HEK293 (cell line): ENCODE measurements around the gene CD2BP2.

Experiments
- CTCF ChIA-PET: fragments of 350-600 bp; formaldehyde crosslinking; extraction: SDS; loops from one replicate; lab custom pipeline; 2021; ENCODE audit warnings: antibody characterized with exemption; lab: Yijun Ruan, JAX
- POLR2A ChIA-PET: fragments of 300-600 bp; formaldehyde crosslinking; extraction: SDS; loops from one replicate; lab custom pipeline; 2020; ENCODE audit warnings: antibody characterized with exemption, inconsistent platforms; lab: Yijun Ruan, JAX
- H3K27ac ChIP-seq: fragments of 200-500 bp; sonication (Bioruptor generic); 2 replicates; pipeline ENCODE4 v1.5.1; 2014; ENCODE audit warnings: low read depth, low read length, control low read depth, inconsistent platforms; ENCODE audit errors: extremely low read depth
- H3K36me3 ChIP-seq, 2 experiments: fragments of 200-500 bp in 1 of 2; sonication (Bioruptor generic) in 1 of 2; 1 replicate in 1 of 2; 2 replicates in 1 of 2; pipeline ENCODE4 v1.5.1; 2014 to 2017; ENCODE audit warnings: inconsistent platforms in 2 of 2, low read length in 2 of 2; ENCODE audit not compliant: control insufficient read depth in 2 of 2, insufficient read depth in 1 of 2
- H3K4me1 ChIP-seq: fragments of 200-500 bp; sonication (Bioruptor generic); 2 replicates; pipeline ENCODE4 v1.5.1; 2014; ENCODE audit warnings: mild to moderate bottlenecking, low read length, inconsistent platforms; ENCODE audit not compliant: control insufficient read depth, insufficient read depth
- H3K4me3 ChIP-seq: 2 replicates; pipeline ENCODE4 v1.5.1; 2011; ENCODE audit warnings: low read depth, mild to moderate bottlenecking, control low read depth, low read length, moderate library complexity
- H3K9me3 ChIP-seq: fragments of 200-500 bp; sonication (Bioruptor generic); 2 replicates; pipeline ENCODE4 v1.5.1; 2014; ENCODE audit warnings: low read depth, low read length, inconsistent platforms; ENCODE audit not compliant: control insufficient read depth, insufficient read depth
- BCL11A ChIP-seq: fragments of 450-650 bp; formaldehyde crosslinking; IDR thresholded peaks from 2 replicates; pipeline ENCODE4 v1.5.1; 2016; ENCODE audit warnings: low read depth, missing biosample characterization, missing genetic modification characterization
- GLIS2 ChIP-seq: fragments of 450-650 bp; formaldehyde crosslinking; IDR thresholded peaks from 2 replicates; pipeline ENCODE4 v1.5.1; 2016; ENCODE audit warnings: missing biosample characterization, missing genetic modification characterization
- HOXC10 ChIP-seq: sonication (generic); formaldehyde crosslinking; IDR thresholded peaks from 2 replicates; pipeline ENCODE4 v1.8.1; 2023; ENCODE audit warnings: mild to moderate bottlenecking, missing genetic modification reagents
- REPIN1 ChIP-seq: fragments of 450-650 bp; formaldehyde crosslinking; IDR thresholded peaks from 2 replicates; pipeline ENCODE4 v1.5.1; 2017; ENCODE audit warnings: missing biosample characterization, missing genetic modification characterization, low read depth
- ZBTB20 ChIP-seq: fragments of 450-650 bp; formaldehyde crosslinking; IDR thresholded peaks from 2 replicates; pipeline ENCODE4 v1.5.1; 2016; ENCODE audit warnings: missing biosample characterization, missing genetic modification characterization
- ZBTB7A ChIP-seq: fragments of 450-650 bp; formaldehyde crosslinking; IDR thresholded peaks from 2 replicates; pipeline ENCODE4 v1.5.1; 2016; ENCODE audit warnings: low read depth, missing biosample characterization, missing genetic modification characterization
- ZBTB8A ChIP-seq: fragments of 450-650 bp; formaldehyde crosslinking; IDR thresholded peaks from 2 replicates; pipeline ENCODE4 v1.5.1; 2016; ENCODE audit warnings: missing biosample characterization, missing genetic modification characterization
- ZIC2 ChIP-seq: fragments of 450-650 bp; formaldehyde crosslinking; IDR thresholded peaks from 2 replicates; pipeline ENCODE4 v1.5.1; 2016; ENCODE audit warnings: missing biosample characterization, missing genetic modification characterization
- ZNF138 ChIP-seq: fragments of 450-650 bp; formaldehyde crosslinking; IDR thresholded peaks from 2 replicates; pipeline ENCODE4 v1.5.1; 2016; ENCODE audit warnings: missing biosample characterization, missing genetic modification characterization, borderline replicate concordance
- ZNF155 ChIP-seq: fragments of 450-650 bp; formaldehyde crosslinking; IDR thresholded peaks from 2 replicates; pipeline ENCODE4 v1.5.1; 2016; ENCODE audit warnings: missing biosample characterization, missing genetic modification characterization
- ZNF19 ChIP-seq: fragments of 450-650 bp; formaldehyde crosslinking; IDR thresholded peaks from 2 replicates; pipeline ENCODE4; 2016; ENCODE audit warnings: missing biosample characterization, missing genetic modification characterization, low read depth
- ZNF335 ChIP-seq: fragments of 450-650 bp; formaldehyde crosslinking; conservative IDR thresholded peaks from 2 replicates; pipeline ENCODE4 v1.5.1; 2016; ENCODE audit warnings: missing biosample characterization, missing genetic modification characterization
- ZNF529 ChIP-seq: fragments of 450-650 bp; formaldehyde crosslinking; IDR thresholded peaks from 2 replicates; pipeline ENCODE4 v1.5.1; 2017; ENCODE audit warnings: missing genetic modification characterization, missing biosample characterization; ENCODE audit not compliant: insufficient replicate concordance
- ZNF600 ChIP-seq: fragments of 450-650 bp; formaldehyde crosslinking; IDR thresholded peaks from 2 replicates; pipeline ENCODE4 v1.5.1; 2016; ENCODE audit warnings: missing biosample characterization, missing genetic modification characterization
- ZNF660 ChIP-seq: fragments of 450-650 bp; IDR thresholded peaks from 2 replicates; pipeline ENCODE4 v1.5.1; 2018; ENCODE audit warnings: missing biosample characterization, mild to moderate bottlenecking, missing genetic modification characterization
- ZNF677 ChIP-seq: fragments of 450-650 bp; IDR thresholded peaks from 2 replicates; pipeline ENCODE4 v1.5.0; 2018; ENCODE audit warnings: missing biosample characterization, mild to moderate bottlenecking, missing genetic modification characterization, moderate library complexity
- ZNF76 ChIP-seq: fragments of 450-650 bp; formaldehyde crosslinking; IDR thresholded peaks from 2 replicates; pipeline ENCODE4; 2016; ENCODE audit warnings: low read depth, missing biosample characterization, missing genetic modification characterization, borderline replicate concordance
- ZXDB ChIP-seq: fragments of 450-650 bp; formaldehyde crosslinking; IDR thresholded peaks from 2 replicates; pipeline ENCODE4 v1.5.1; 2016; ENCODE audit warnings: missing biosample characterization, missing genetic modification characterization
- TF ChIP-seq, protein P1 (sequence below): fragments of 450-650 bp; formaldehyde crosslinking; optimal IDR thresholded peaks from 2 replicates; pipeline ENCODE3; 2016; ENCODE audit warnings: missing biosample characterization, mild to moderate bottlenecking, missing genetic modification characterization
- TF ChIP-seq, protein P2 (sequence below): fragments of 450-650 bp; formaldehyde crosslinking; IDR thresholded peaks from 2 replicates; pipeline ENCODE4 v1.5.1; 2016; ENCODE audit warnings: missing biosample characterization, missing genetic modification characterization
- TF ChIP-seq, protein P3 (sequence below): fragments of 450-650 bp; formaldehyde crosslinking; IDR thresholded peaks from 2 replicates; pipeline ENCODE4 v1.5.1; 2017; ENCODE audit warnings: missing biosample characterization, missing genetic modification characterization

Gene CD2BP2

DNA sequence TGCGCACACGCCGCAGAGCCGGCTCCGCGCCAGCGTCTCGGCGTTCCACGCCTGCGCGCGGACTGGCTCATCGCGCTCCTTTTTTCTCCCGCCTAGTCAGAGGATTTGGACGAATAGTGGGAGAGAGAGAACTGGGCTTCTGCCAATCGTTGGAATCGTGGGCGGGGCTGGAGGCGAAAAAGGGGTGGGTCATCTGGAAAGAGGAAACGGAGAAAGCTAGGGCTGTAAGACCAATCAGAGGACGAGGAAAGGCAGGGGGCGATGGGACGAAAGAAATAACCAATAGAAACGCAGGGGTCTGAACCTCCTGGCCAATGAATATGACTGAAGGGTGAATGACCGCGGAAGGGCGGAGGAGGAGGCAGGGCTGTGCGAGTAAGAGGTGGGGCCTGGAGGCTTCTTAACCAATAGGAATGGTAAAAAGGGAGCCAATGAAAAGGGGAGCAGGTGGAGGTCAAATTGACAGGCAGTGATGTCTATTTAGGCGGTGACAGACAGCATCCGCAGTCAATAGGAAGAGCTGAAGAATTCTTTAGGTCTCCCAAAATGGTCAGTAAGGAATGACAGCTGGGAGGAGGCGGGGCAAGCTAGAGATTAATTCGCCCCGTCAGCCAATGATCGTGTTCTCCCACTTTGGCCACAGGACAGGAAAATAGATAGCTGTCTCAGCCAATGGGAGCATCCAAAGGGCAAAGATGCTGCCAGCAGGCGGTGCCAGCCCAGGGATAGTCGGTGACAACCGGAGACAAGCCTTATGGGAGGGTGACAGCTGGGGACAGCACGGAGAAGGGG lies 15.5 kb upstream of the CD2BP2 start, which contains the start of gene TBC1D10B (continued):
- TF ChIP-seq REPIN1 (tag by site-specific recombination) (no peak), HOXC10 (peak; percentile 100)

DNA sequence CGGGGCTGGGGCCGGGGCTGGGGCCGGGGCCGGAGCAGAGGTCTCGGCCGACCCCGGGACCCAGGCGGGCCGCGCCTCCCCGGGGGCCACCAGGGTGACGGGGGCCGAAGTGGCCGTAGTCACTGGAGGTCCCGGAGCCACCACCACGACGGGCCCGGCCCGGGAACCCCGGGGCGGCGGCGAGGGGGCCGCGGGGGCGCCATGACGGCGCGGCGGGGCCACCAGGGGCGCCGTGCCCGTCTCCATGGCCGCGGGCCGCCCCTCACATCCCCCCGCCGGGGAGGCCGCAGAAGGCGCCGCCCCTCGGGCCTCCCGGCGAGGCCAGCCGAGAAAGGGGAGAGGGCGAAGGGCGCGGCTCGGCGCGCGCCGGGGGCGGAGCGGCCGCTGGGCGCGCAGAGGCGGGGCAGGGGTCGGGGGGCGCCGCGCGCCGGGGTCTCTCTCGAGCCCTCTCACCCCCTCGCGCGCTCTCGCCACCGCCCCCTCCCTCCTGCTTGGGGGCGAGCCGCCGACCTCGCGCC lies 14.9 kb upstream of the CD2BP2 start:
- Histone ChIP-seq H3K27ac (peak overlapping the region; percentile 78), H3K36me3 (peaks cover 6 to 24% of the 10 kb centered on the region in 2 experiments; a peak in 2 of 3 replicates)
- POLR2A ChIA-PET = interaction anchor here (0.7 to 4.2 kb wide), 20 partner anchors 8 to 289 kb away, joined by 3 to 60 read pairs (median 9); partner anchors contain the start of genes CD2BP2, DCTPP1, PRR14 and SEPTIN1

DNA sequence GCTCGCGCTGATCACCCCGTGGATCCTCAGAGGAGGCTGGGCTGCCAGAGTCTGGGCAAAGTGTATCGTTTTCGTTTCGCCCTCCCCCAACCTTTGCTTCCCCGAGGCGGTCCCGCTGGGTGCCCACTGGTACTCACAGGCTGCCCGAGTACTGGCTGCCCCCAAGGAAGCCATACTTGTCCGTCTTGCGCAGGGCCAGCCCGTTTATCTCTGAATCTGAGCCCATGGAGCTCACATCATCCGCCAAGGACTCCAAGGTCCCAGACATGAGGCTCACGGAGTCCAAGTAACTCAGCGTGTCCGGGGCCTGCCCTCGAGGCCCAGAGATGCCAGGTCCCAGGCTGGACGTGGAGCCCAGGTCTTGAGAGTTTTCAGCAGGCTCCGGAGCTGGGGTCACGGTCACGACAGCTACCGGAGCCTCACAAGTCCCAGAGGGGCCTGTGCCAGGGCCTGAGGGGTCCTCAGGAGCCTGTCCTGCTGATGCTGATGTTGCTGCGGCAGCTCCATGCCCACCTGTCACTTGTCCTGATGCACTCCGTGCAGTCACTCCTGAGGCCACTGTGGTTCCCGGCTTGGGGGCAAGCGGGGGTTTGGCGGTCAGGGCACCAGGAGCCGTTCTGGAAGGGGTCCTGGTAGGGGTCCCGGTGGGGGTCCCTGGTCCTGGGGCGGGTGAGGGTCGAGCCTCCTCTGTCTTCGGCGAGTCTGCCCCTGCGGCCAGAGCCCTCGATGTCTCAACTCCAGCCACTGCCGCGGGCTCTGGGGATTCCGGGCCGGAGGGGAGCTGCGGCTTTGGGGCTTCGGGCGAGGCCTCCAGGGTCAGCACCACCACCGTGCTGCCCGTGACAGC lies 14.2 kb upstream of the CD2BP2 start:
- Histone ChIP-seq H3K36me3 (peaks cover 6 to 31% of the 10 kb centered on the region in 2 experiments; a peak in 2 of 3 replicates), H3K9me3 (no peaks in the 10 kb centered on the region), H3K4me1 (peaks cover 7% of the 10 kb centered on the region), H3K27ac (peak overlapping the region; percentile 78), H3K4me3 (peak overlapping the region; percentile 74)
- ChIA-PET CTCF (interaction anchor here (0.7 to 1.6 kb wide), 9 partner anchors 8 to 327 kb away, joined by 3 to 7 read pairs (median 4); no protein-coding TSS in a partner anchor), POLR2A (interaction anchor here (0.5 to 4.2 kb wide), 14 partner anchors 9 to 409 kb away, joined by 3 to 60 read pairs (median 4); partner anchors contain the start of genes ALDOA, CD2BP2, DCTPP1 and PRR14)
- TF ChIP-seq ZXDB (tag by site-specific recombination) (0 out of 2 replicates have a peak, but pooled peaks have one; percentile 20), ZBTB8A (tag by site-specific recombination) (peak; percentile 15; the same call in 1 of the 2 replicates), ZNF529 (tag by site-specific recombination) (no peak), ZNF155 (tag by site-specific recombination) (no peak), ZNF76 (tag by site-specific recombination) (peak; percentile 13; the same call in 1 of the 2 replicates), ZNF138 (tag by site-specific recombination) (no peak), ZNF600 (tag by site-specific recombination) (peak; percentile 52; the same call in 1 of the 2 replicates), ZBTB7A (tag by site-specific recombination) (0 out of 2 replicates have a peak, but pooled peaks have one; percentile 69), ZNF19 (tag by site-specific recombination) (no peak), BCL11A (tag by site-specific recombination) (no peak), ZBTB20 (tag by site-specific recombination) (0 out of 2 replicates have a peak, but pooled peaks have one; percentile 16), ZNF335 (tag by site-specific recombination) (peak; percentile 99), GLIS2 (tag by site-specific recombination) (peak; percentile 84), ZIC2 (tag by site-specific recombination) (peak; percentile 5; the same call in 1 of the 2 replicates)
- TF ChIP-seq, protein P1, sequence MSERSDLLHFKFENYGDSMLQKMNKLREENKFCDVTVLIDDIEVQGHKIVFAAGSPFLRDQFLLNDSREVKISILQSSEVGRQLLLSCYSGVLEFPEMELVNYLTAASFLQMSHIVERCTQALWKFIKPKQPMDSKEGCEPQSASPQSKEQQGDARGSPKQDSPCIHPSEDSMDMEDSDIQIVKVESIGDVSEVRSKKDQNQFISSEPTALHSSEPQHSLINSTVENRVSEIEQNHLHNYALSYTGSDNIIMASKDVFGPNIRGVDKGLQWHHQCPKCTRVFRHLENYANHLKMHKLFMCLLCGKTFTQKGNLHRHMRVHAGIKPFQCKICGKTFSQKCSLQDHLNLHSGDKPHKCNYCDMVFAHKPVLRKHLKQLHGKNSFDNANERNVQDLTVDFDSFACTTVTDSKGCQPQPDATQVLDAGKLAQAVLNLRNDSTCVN (tag by site-specific recombination) = peak; percentile 35
- TF ChIP-seq, protein P2, sequence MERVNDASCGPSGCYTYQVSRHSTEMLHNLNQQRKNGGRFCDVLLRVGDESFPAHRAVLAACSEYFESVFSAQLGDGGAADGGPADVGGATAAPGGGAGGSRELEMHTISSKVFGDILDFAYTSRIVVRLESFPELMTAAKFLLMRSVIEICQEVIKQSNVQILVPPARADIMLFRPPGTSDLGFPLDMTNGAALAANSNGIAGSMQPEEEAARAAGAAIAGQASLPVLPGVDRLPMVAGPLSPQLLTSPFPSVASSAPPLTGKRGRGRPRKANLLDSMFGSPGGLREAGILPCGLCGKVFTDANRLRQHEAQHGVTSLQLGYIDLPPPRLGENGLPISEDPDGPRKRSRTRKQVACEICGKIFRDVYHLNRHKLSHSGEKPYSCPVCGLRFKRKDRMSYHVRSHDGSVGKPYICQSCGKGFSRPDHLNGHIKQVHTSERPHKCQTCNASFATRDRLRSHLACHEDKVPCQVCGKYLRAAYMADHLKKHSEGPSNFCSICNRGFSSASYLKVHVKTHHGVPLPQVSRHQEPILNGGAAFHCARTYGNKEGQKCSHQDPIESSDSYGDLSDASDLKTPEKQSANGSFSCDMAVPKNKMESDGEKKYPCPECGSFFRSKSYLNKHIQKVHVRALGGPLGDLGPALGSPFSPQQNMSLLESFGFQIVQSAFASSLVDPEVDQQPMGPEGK (tag by site-specific recombination) = peak; percentile 44

More for the DNA sequence above, 14.9 kb upstream of the CD2BP2 start:
- TF ChIP-seq ZNF660 (tag by site-specific recombination) = 0 out of 2 replicates have a peak, but pooled peaks have one; percentile 16
- no peak for TF ChIP-seq ZNF677
- TF ChIP-seq, protein P3, sequence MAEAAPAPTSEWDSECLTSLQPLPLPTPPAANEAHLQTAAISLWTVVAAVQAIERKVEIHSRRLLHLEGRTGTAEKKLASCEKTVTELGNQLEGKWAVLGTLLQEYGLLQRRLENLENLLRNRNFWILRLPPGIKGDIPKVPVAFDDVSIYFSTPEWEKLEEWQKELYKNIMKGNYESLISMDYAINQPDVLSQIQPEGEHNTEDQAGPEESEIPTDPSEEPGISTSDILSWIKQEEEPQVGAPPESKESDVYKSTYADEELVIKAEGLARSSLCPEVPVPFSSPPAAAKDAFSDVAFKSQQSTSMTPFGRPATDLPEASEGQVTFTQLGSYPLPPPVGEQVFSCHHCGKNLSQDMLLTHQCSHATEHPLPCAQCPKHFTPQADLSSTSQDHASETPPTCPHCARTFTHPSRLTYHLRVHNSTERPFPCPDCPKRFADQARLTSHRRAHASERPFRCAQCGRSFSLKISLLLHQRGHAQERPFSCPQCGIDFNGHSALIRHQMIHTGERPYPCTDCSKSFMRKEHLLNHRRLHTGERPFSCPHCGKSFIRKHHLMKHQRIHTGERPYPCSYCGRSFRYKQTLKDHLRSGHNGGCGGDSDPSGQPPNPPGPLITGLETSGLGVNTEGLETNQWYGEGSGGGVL (tag by site-specific recombination) = peak; percentile 85
- peak overlapping the region; percentile 74 for H3K4me3 ChIP-seq
- peaks cover 7% of the 10 kb centered on the region for H3K4me1 ChIP-seq
- CTCF ChIA-PET = interaction anchor here (0.7 to 1.6 kb wide), 4 partner anchors 8 to 278 kb away, joined by 5 to 7 read pairs (median 5); partner anchors contain the start of gene SEPTIN1
- H3K9me3 ChIP-seq = no peaks in the 10 kb centered on the region
